Thymus (tissue), 11 donors: Measurements from ENCODE around the gene STK17B. TPM values are rescaled to one million over a fixed set of nuclear protein-coding genes. Genes with fewer than 3 reads are reported as not detected.

ENCODE experiments used
- DNase-seq, 9 donors: peaks; one replicate each; pipeline ENCODE4 v3.0.0-alpha.2; 2013; ENCODE audit warnings: low spot score in 9 of 9, low read depth in 6 of 9, missing footprints in 1 of 9
- H3K27ac ChIP-seq, 2 donors: one replicate each; pipeline ENCODE4 v1.5.1; 2013; ENCODE audit warnings: control low read depth in 1 of 2, low read depth in 1 of 2, low read length in 1 of 2, mild to moderate bottlenecking in 1 of 2, moderate library complexity in 1 of 2
- H3K27me3 ChIP-seq, 2 donors: one replicate each; pipeline ENCODE4 v1.5.1; 2013; ENCODE audit warnings: low read length in 1 of 2; ENCODE audit not compliant: control insufficient read depth in 2 of 2, insufficient read depth in 1 of 2
- H3K36me3 ChIP-seq, 2 donors: one replicate each; pipeline ENCODE4 v1.5.1; 2013; ENCODE audit warnings: low read length in 1 of 2, mild to moderate bottlenecking in 1 of 2, moderate library complexity in 1 of 2; ENCODE audit not compliant: control insufficient read depth in 2 of 2, insufficient read depth in 2 of 2
- H3K4me1 ChIP-seq, 2 donors: one replicate each; pipeline ENCODE4 v1.5.1; 2013; ENCODE audit warnings: low read length in 2 of 2; ENCODE audit not compliant: control insufficient read depth in 2 of 2, insufficient read depth in 2 of 2
- H3K4me3 ChIP-seq, 2 donors: one replicate each; pipeline ENCODE4 v1.5.1; 2013; ENCODE audit warnings: low read length in 2 of 2, control low read depth in 1 of 2, mild to moderate bottlenecking in 1 of 2
- H3K9me3 ChIP-seq, 2 donors: one replicate each; pipeline ENCODE4 v1.5.1; 2013; ENCODE audit warnings: low read length in 1 of 2, mild to moderate bottlenecking in 1 of 2; ENCODE audit not compliant: control insufficient read depth in 2 of 2, insufficient read depth in 1 of 2
- WGBS: extraction: QIAGEN DNeasy Blood & Tissue Kit; methylation state at CpG from one replicate; pipeline ENCODE4 v1.1.7; 2013; 5-methylcytosine and 5-hydroxymethylcytosine counted together
- polyA plus RNA-seq: library from polyadenylated mRNA; stranded (reverse); fragments of 200-250 nt; gene quantifications from one replicate; pipeline ENCODE4 v1.2.3, GENCODE V29; 2013
- total RNA-seq: library from RNA; stranded (reverse); fragments of 120-200 nt; gene quantifications from one replicate; pipeline ENCODE4 v1.2.4, GENCODE V29; 2013
- donor health status: healthy.

Gene STK17B
- total and polyA plus RNA-seq, 2 donors: 59.5 to 130 TPM

DNA sequence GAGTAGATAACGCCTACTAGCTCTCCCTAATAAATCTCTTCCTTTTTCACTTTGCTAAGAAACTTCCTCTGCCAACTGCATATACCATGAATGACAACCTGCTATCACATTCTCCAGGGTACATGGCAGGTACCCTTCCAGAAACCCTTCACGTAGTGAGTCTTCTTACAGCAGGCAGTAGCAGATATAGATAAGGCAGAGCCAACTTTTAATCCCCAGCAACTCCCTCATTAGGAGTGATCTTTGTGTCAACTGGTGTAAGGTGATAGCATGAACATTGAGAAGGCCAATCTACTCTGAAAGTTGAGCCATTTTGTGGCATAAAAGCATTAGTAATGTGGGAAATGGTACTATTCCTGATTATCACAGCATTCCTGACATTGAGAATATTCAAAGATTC is 5.7 kb upstream of the STK17B start:
- Histone ChIP-seq H3K9me3 (no peaks in the 10 kb centered on the region), H3K4me1 (peaks cover 54 to 75% of the 10 kb centered on the region in 2 donors), H3K27me3 (no peaks in the 10 kb centered on the region), H3K4me3 (no peak overlapping the region), H3K36me3 (no peaks in the 10 kb centered on the region), H3K27ac (peak overlapping the region; percentile 72 to 88)
- 86% methylated on average over 2 of the region's 2 CpGs for WGBS
- DNase-seq: no peak

DNA sequence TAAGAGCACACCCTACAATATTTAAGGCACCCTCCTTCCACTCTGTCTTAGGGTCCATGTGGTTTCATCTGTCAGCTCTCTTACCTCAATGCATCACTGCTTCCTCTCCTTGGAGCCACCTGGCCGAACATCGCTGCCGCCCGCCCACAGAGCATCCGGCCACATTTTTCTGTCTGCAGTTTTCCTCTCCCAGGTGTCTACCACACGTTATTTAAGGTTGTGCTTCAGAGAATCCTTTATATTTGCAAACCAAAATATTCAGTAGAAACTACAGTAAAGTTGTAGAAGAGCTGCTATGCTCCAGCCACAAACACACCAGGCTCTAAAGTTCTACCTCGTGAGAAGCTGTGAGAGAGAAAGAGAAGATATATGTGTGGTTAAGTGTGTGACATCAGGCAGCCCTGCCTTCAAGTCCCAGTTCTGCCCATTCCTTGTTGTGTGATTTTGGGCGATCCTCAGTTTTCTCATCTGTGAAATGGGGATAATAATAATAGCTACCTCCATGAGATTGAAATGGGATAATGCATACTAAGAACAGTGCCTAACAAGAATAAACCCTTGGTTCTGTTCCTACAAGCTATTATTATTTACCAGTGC is 4.9 kb upstream of the STK17B start:
- Histone ChIP-seq H3K27me3 (no peaks in the 10 kb centered on the region), H3K4me1 (peaks cover 47 to 70% of the 10 kb centered on the region in 2 donors), H3K9me3 (no peaks in the 10 kb centered on the region), H3K4me3 (peak overlapping the region; percentile 7 to 20), H3K36me3 (no peaks in the 10 kb centered on the region), H3K27ac (peak overlapping the region; percentile 84 to 88)
- WGBS: 3% methylated on average over 8 of the region's 8 CpGs
- peak; percentile 72 to 97 (median 90) for DNase-seq

- Histone ChIP-seq H3K27ac (peak overlapping the region; percentile 47 to 63), H3K4me1 (peaks cover 47 to 66% of the 10 kb centered on the region in 2 donors)
These were observed 3.0 kb upstream of the STK17B start for GRCh38 chr2:196174404-196174803.

DNA sequence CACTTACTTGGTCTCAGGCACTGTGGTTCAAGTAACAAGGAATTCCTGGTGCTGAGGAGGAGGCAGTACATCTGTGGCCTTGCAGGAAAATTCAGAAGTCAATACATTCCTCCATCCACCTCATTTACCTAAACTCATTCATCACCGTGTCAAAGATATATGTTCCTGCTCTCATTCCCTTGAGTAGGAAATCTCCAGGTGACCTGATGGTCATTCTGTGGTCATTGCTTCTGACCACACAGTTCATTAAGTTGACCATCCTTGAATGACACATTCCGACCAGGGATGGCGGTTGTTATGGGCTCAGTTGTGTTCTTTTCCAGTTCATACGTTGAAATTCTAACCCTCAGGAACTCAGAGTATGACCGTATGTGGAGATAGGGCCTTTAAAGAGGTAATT is 2.1 kb upstream of the STK17B start:
- H3K4me3 ChIP-seq: no peak overlapping the region
- no peaks in the 10 kb centered on the region for H3K27me3 ChIP-seq
- no peaks in the 10 kb centered on the region for H3K9me3 ChIP-seq
- 96% methylated on average over 5 of the region's 5 CpGs for WGBS
- H3K27ac ChIP-seq: peak overlapping the region; percentile 22 to 75
- H3K4me1 ChIP-seq: peaks cover 47 to 63% of the 10 kb centered on the region in 2 donors
- no peaks in the 10 kb centered on the region for H3K36me3 ChIP-seq
- DNase-seq: no peak

More at GRCh38 chr2:196174404-196174803, 3.0 kb upstream of the STK17B start:
- 93% methylated on average over 3 of the region's 3 CpGs for WGBS
- H3K4me3 ChIP-seq: no peak overlapping the region
- H3K27me3 ChIP-seq: no peaks in the 10 kb centered on the region
- no peaks in the 10 kb centered on the region for H3K36me3 ChIP-seq
- H3K9me3 ChIP-seq: no peaks in the 10 kb centered on the region
- peak in 1 of 9 donors; percentile 35 for DNase-seq

DNA sequence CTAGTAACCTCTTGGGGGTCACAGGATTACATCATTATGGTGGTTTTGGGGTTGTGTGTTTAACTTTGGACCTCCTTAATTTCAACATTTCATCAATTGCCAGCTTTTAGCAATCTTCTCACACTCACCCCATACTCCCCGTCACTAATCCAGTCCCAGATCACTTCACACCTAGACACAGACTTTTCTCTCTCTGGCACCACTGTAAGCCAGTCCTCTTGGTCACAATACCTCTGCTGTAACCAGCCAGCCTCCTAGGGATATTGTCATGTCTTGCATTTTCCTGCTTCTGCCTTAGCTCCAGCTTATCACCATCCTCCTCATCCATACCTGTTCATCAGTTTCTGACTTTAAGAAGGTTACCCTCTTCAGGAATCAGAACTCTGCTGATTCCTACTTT is 1.6 kb upstream of the STK17B start:
- no peak for DNase-seq
- peak overlapping the region; percentile 75 to 89 for H3K27ac ChIP-seq
- no peaks in the 10 kb centered on the region for H3K36me3 ChIP-seq
- peaks cover 47 to 58% of the 10 kb centered on the region in 2 donors for H3K4me1 ChIP-seq
- peak overlapping the region in 1 of 2 donors; percentile 7 for H3K4me3 ChIP-seq
- no peaks in the 10 kb centered on the region for H3K27me3 ChIP-seq
- 84% methylated on average over 1 of the region's 1 CpG for WGBS
- no peaks in the 10 kb centered on the region for H3K9me3 ChIP-seq

- Histone ChIP-seq H3K4me3 (peak overlapping the region; percentile 58 to 92), H3K4me1 (peaks cover 38 to 50% of the 10 kb centered on the region in 2 donors), H3K27me3 (no peaks in the 10 kb centered on the region), H3K27ac (peak overlapping the region; percentile 89), H3K36me3 (no peaks in the 10 kb centered on the region), H3K9me3 (no peaks in the 10 kb centered on the region)
- 2% methylated on average over 11 of the region's 11 CpGs for WGBS
- no peak for DNase-seq
These were observed 568 bp upstream of the STK17B start for GRCh38 chr2:196171946-196172345.

- Histone ChIP-seq H3K4me1 (peaks cover 34 to 43% of the 10 kb centered on the region in 2 donors), H3K36me3 (peaks cover 0 to 3% of the 10 kb centered on the region in 2 donors), H3K27me3 (no peaks in the 10 kb centered on the region), H3K9me3 (no peaks in the 10 kb centered on the region), H3K27ac (peak overlapping the region; percentile 92 to 99), H3K4me3 (peak overlapping the region; percentile 89 to 92)
- WGBS: under 1% methylated on average over 54 of the region's 54 CpGs
- peak; percentile 64 to 93 (median 82) for DNase-seq
These were observed 651 bp downstream of the STK17B start for GRCh38 chr2:196170606-196171247.

GRCh38 chr2:196170213-196170605 is 1.2 kb downstream of the STK17B start:
- H3K4me1 ChIP-seq: peaks cover 31 to 41% of the 10 kb centered on the region in 2 donors
- H3K36me3 ChIP-seq: peaks cover 0 to 8% of the 10 kb centered on the region in 2 donors
- H3K4me3 ChIP-seq: peak overlapping the region; percentile 89 to 92
- peak in 3 of 9 donors; percentile 49 to 81 (median 62) for DNase-seq
- H3K9me3 ChIP-seq: no peaks in the 10 kb centered on the region
- no peaks in the 10 kb centered on the region for H3K27me3 ChIP-seq
- WGBS: under 1% methylated on average over 13 of the region's 13 CpGs
- peak overlapping the region; percentile 92 to 99 for H3K27ac ChIP-seq

DNA sequence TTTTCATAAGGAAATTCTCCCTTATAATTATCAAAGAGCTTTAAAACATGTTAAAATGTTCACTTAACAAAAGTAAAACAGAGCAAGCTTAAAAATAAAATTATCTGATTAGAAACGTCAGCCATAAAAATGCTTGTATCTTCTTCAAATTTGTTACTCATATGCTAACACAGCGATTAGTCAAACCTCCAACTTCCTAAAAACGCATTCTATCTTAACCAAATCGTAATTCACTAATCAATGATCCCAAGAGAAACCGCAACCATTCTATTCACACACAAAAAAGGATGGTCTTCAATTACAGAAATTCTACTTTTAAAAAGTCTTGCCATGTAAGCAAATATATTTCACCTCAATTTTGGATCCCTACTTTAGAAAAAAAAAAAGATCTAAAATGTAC is 1.9 kb downstream of the STK17B start:
- peak overlapping the region in 1 of 2 donors; percentile 92 for H3K27ac ChIP-seq
- H3K27me3 ChIP-seq: no peaks in the 10 kb centered on the region
- H3K9me3 ChIP-seq: no peaks in the 10 kb centered on the region
- H3K36me3 ChIP-seq: peaks cover 0 to 12% of the 10 kb centered on the region in 2 donors
- peaks cover 26 to 41% of the 10 kb centered on the region in 2 donors for H3K4me1 ChIP-seq
- 4% methylated on average over 5 of the region's 5 CpGs for WGBS
- no peak for DNase-seq
- H3K4me3 ChIP-seq: peak overlapping the region; percentile 89 to 92
